ENCODE data around the gene LRRC3.
"Not testable (repeated sequence)": the region's sequence is repeated elsewhere in the genome, so short reads cannot be mapped to it uniquely, and the experiment has no call there.

Gene LRRC3

GRCh38 chr21:44498280-44499210, 43.2 kb downstream of the LRRC3 start:
- DNase-seq = no peak

- no peak for DNase-seq
These were observed 43.9 kb downstream of the LRRC3 start for GRCh38 chr21:44499211-44499560.

GRCh38 chr21:44499631-44500030, 44.3 kb downstream of the LRRC3 start:
- DNase-seq = no peak

- no peak for DNase-seq
These were observed 44.8 kb downstream of the LRRC3 start for GRCh38 chr21:44500111-44500510.

- no peak for DNase-seq
These were observed 47.1 kb downstream of the LRRC3 start for GRCh38 chr21:44502171-44502958.

- not testable (repeated sequence) for DNase-seq
These were observed 47.9 kb downstream of the LRRC3 start for GRCh38 chr21:44503006-44503889.

GRCh38 chr21:44503901-44504399, 48.6 kb downstream of the LRRC3 start:
- DNase-seq = no peak

GRCh38 chr21:44505673-44506278, 50.5 kb downstream of the LRRC3 start:
- DNase-seq = no peak

GRCh38 chr21:44506279-44507255, 51.3 kb downstream of the LRRC3 start:
- DNase-seq = no peak

GRCh38 chr21:44507673-44508425, 52.5 kb downstream of the LRRC3 start:
- no peak for DNase-seq

GRCh38 chr21:44508426-44508710, 53.1 kb downstream of the LRRC3 start:
- DNase-seq = no peak

- DNase-seq = no peak
These were observed 53.6 kb downstream of the LRRC3 start for GRCh38 chr21:44508711-44509445.

- no peak for DNase-seq
These were observed 54.2 kb downstream of the LRRC3 start for GRCh38 chr21:44509539-44509938.

GRCh38 chr21:44510109-44510507, 54.8 kb downstream of the LRRC3 start:
- DNase-seq = no peak

- peak; percentile 73 for DNase-seq
These were observed 55.4 kb downstream of the LRRC3 start for GRCh38 chr21:44510508-44511218.

GRCh38 chr21:44511219-44511937, 56.1 kb downstream of the LRRC3 start:
- DNase-seq = no peak

Measured in activated CD4-positive, alpha-beta T cell treated with anti-CD3 and anti-CD28 coated beads, Interleukin-10, Interleukin-2, amounts not matched to agents 100 ng/mL and 50 ng/mL, durations not matched to agents 16 hours and 8 hours (primary cell).